GM12878 (cell line): ENCODE data around the gene SEMA3B. TPM values are rescaled to one million over a fixed set of nuclear protein-coding genes. Genes with fewer than 3 reads are reported as not detected.

Source experiments
- BHLHE40 ChIP-seq, 2 experiments: fragments of 450-650 bp in 1 of 2; IDR thresholded peaks; 2 replicates each; pipeline ENCODE4 v1.6.1; 2011 to 2017; ENCODE audit warnings: low read depth in 2 of 2, borderline replicate concordance in 1 of 2, improper control_type of control experiment in 1 of 2, low read length in 1 of 2, mild to moderate bottlenecking in 1 of 2
- CEBPZ ChIP-seq: fragments of 150-350 bp; IDR thresholded peaks from 2 replicates; pipeline ENCODE4 v1.6.1; 2016; ENCODE audit warnings: low read depth, low read length
- CREM ChIP-seq: IDR thresholded peaks from 2 replicates; pipeline ENCODE4 v1.6.1; 2014; ENCODE audit warnings: antibody characterized with exemption, low read depth
- ELK1 ChIP-seq: IDR thresholded peaks from 2 replicates; pipeline ENCODE4 v1.6.1; 2012; ENCODE audit warnings: low read depth, low read length, improper control_type of control experiment
- MXI1 ChIP-seq: fragments of 150-350 bp; IDR thresholded peaks from 2 replicates; pipeline ENCODE4 v1.6.1; 2011; ENCODE audit warnings: low read depth, mild to moderate bottlenecking, inconsistent platforms, low read length, improper control_type of control experiment
- NBN ChIP-seq: fragments of 450-650 bp; IDR thresholded peaks from 2 replicates; pipeline ENCODE4 v1.6.1; 2016
- NR2C2 ChIP-seq: IDR thresholded peaks from 2 replicates; pipeline ENCODE4 v1.6.1; 2011; ENCODE audit warnings: borderline replicate concordance, low read depth; ENCODE audit not compliant: control insufficient read depth, insufficient read length
- NR2F1 ChIP-seq: fragments of 450-650 bp; conservative IDR thresholded peaks from 2 replicates; pipeline ENCODE4 v1.6.1; 2017; ENCODE audit warnings: mild to moderate bottlenecking
- POU2F2 ChIP-seq: IDR thresholded peaks from 3 replicates; pipeline ENCODE4 v1.6.1; 2011; ENCODE audit warnings: low read depth, mild to moderate bottlenecking, low read length, borderline replicate concordance
- RAD51 ChIP-seq: fragments of 450-650 bp; IDR thresholded peaks from 2 replicates; pipeline ENCODE4 v1.6.1; 2016; ENCODE audit warnings: moderate library complexity, mild to moderate bottlenecking, inconsistent platforms
- REST ChIP-seq: IDR thresholded peaks from 2 replicates; pipeline ENCODE4 v1.6.1; 2012; ENCODE audit warnings: mild to moderate bottlenecking, low read depth, low read length
- STAT1 ChIP-seq: fragments of 450-650 bp; conservative IDR thresholded peaks from 2 replicates; pipeline ENCODE4 v1.6.1; 2014; ENCODE audit warnings: antibody characterized with exemption, mild to moderate bottlenecking
- TAF1 ChIP-seq: IDR thresholded peaks from 2 replicates; pipeline ENCODE4 v1.6.1; 2011; ENCODE audit warnings: mild to moderate bottlenecking, low read depth, low read length, borderline replicate concordance
- ZNF207 ChIP-seq: fragments of 450-650 bp; IDR thresholded peaks from 2 replicates; pipeline ENCODE4 v1.6.1; 2014; ENCODE audit warnings: antibody characterized with exemption, mild to moderate bottlenecking, borderline replicate concordance
- ZNF384 ChIP-seq: IDR thresholded peaks from 2 replicates; pipeline ENCODE4 v1.6.1; 2012; ENCODE audit warnings: low read depth, mild to moderate bottlenecking, low read length, improper control_type of control experiment, borderline replicate concordance
- polyA plus RNA-seq, 11 experiments: library from polyadenylated mRNA; depleted of rRNA in 4 of 11; unstranded in 6 of 11; stranded (reverse) in 5 of 11; fragments of >200 nt; fragmentation: Nextera tagmentation in 4 of 11; fragmentation: Illumina TruSeq in 1 of 11; extraction: Ambion mirVana in 4 of 11; extraction: Trizol in 1 of 11; gene quantifications; 1 replicate in 1 of 11; 2 replicates in 10 of 11; pipeline versions ENCODE4 v1.2.1 to v1.2.3, GENCODE V29; 2011 to 2016; ENCODE audit warnings: inconsistent platforms in 2 of 11, missing spikeins in 2 of 11, low read depth in 1 of 11
- total RNA-seq, 4 experiments: library from RNA; depleted of rRNA in 3 of 4; stranded (reverse); fragments of >200 nt in 3 of 4; fragmentation: Illumina TruSeq in 1 of 4; extraction: Trizol in 1 of 4; gene quantifications; 2 replicates each; pipeline versions ENCODE4 v1.2.1 to v1.2.3, GENCODE V29; 2013 to 2021

The SEMA3B gene
- total and polyA plus RNA-seq, 10 of the 15 experiments (the other 5 are each of a cell fraction or from before 2014, with no cell fraction given), result 0.06 to 0.59 (median 0.14) TPM; not detected in 2

GRCh38 chr3:50292159-50293078 lies 23.5 kb downstream of the SEMA3B start, which contains the start of gene IFRD2 (continued):
- TF ChIP-seq REST (no peak), STAT1 (peak; percentile 91; the same call in 1 of the 2 replicates), ZNF384 (0 out of 2 replicates have a peak, but pooled peaks have one; percentile 11), MXI1 (peak; percentile 96), CREM (peak; percentile 100), BHLHE40 (IDR thresholded peaks at IDR 0.05; ENCODE audit: borderline replicate concordance in 1 of 2, low read depth in 2 of 2, low read length in 1 of 2) (peak; percentile 4 to 66; a peak in 3 of 4 replicates), TAF1 (peak; percentile 65; the same call in 1 of the 2 replicates), ELK1 (peak; percentile 73; the same call in 1 of the 2 replicates), RAD51 (no peak), CEBPZ (no peak), NBN (peak; percentile 71), POU2F2 (peak; percentile 66; the same call in 1 of the 3 replicates), NR2C2 (no peak), ZNF207 (peak; percentile 90; the same call in 1 of the 2 replicates), NR2F1 (peak; percentile 52; the same call in 1 of the 2 replicates)
